22Rv1 (cell line): ENCODE measurements around the gene CYP21A2.
"Not testable (repeated sequence)": the region's sequence is repeated elsewhere in the genome, so short reads cannot be mapped to it uniquely, and the experiment has no call there.

Experiments used
- ZFX ChIP-seq: fragments of 450-650 bp; IDR thresholded peaks from 2 replicates; pipeline ENCODE4 v1.6.1; 2017; ENCODE audit warnings: antibody characterized with exemption, borderline replicate concordance
- TF ChIP-seq, protein P1 (sequence below): fragments of 450-650 bp; IDR thresholded peaks from 2 replicates; pipeline ENCODE4 v1.5.1; 2017; ENCODE audit warnings: mild to moderate bottlenecking

DNA sequence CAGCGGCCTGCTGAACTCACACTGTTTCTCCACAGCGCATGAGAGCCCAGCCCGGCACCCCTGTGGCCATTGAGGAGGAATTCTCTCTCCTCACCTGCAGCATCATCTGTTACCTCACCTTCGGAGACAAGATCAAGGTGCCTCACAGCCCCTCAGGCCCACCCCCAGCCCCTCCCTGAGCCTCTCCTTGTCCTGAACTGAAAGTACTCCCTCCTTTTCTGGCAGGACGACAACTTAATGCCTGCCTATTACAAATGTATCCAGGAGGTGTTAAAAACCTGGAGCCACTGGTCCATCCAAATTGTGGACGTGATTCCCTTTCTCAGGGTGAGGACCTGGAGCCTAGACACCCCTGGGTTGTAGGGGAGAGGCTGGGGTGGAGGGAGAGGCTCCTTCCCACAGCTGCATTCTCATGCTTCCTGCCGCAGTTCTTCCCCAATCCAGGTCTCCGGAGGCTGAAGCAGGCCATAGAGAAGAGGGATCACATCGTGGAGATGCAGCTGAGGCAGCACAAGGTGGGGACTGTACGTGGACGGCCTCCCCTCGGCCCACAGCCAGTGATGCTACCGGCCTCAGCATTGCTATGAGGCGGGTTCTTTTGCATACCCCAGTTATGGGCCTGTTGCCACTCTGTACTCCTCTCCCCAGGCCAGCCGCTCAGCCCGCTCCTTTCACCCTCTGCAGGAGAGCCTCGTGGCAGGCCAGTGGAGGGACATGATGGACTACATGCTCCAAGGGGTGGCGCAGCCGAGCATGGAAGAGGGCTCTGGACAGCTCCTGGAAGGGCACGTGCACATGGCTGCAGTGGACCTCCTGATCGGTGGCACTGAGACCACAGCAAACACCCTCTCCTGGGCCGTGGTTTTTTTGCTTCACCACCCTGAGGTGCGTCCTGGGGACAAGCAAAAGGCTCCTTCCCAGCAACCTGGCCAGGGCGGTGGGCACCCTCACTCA lies 1.4 kb downstream of the CYP21A2 start:
- TF ChIP-seq, protein P1, sequence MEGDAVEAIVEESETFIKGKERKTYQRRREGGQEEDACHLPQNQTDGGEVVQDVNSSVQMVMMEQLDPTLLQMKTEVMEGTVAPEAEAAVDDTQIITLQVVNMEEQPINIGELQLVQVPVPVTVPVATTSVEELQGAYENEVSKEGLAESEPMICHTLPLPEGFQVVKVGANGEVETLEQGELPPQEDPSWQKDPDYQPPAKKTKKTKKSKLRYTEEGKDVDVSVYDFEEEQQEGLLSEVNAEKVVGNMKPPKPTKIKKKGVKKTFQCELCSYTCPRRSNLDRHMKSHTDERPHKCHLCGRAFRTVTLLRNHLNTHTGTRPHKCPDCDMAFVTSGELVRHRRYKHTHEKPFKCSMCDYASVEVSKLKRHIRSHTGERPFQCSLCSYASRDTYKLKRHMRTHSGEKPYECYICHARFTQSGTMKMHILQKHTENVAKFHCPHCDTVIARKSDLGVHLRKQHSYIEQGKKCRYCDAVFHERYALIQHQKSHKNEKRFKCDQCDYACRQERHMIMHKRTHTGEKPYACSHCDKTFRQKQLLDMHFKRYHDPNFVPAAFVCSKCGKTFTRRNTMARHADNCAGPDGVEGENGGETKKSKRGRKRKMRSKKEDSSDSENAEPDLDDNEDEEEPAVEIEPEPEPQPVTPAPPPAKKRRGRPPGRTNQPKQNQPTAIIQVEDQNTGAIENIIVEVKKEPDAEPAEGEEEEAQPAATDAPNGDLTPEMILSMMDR, result not testable (repeated sequence)
- TF ChIP-seq ZFX, result not testable (repeated sequence)
